Pulmonary artery endothelial cell (primary cell): Measurements from ENCODE around the gene RDH14. TPM values are rescaled to one million over a fixed set of nuclear protein-coding genes. Genes with fewer than 3 reads are reported as not detected.
A peak's percentile ranks its signal among the peaks of the same experiment; 100 is the strongest.

ENCODE experiments used
- DNase-seq: peaks from one replicate; pipeline ENCODE4 v3.0.0-alpha.2; 2011; ENCODE audit warnings: low read depth, low spot score
- total RNA-seq: library from RNA; depleted of rRNA; stranded (reverse); fragments of >200 nt; gene quantifications from 2 replicates; pipeline ENCODE4 v1.2.3, GENCODE V29; 2014

Gene RDH14
- total RNA-seq, 1 donor from 2014 or later, result 22.4 TPM

GRCh38 chr2:18522484-18523146 lies 37.8 kb downstream of the RDH14 start:
- DNase-seq, result no peak

DNA sequence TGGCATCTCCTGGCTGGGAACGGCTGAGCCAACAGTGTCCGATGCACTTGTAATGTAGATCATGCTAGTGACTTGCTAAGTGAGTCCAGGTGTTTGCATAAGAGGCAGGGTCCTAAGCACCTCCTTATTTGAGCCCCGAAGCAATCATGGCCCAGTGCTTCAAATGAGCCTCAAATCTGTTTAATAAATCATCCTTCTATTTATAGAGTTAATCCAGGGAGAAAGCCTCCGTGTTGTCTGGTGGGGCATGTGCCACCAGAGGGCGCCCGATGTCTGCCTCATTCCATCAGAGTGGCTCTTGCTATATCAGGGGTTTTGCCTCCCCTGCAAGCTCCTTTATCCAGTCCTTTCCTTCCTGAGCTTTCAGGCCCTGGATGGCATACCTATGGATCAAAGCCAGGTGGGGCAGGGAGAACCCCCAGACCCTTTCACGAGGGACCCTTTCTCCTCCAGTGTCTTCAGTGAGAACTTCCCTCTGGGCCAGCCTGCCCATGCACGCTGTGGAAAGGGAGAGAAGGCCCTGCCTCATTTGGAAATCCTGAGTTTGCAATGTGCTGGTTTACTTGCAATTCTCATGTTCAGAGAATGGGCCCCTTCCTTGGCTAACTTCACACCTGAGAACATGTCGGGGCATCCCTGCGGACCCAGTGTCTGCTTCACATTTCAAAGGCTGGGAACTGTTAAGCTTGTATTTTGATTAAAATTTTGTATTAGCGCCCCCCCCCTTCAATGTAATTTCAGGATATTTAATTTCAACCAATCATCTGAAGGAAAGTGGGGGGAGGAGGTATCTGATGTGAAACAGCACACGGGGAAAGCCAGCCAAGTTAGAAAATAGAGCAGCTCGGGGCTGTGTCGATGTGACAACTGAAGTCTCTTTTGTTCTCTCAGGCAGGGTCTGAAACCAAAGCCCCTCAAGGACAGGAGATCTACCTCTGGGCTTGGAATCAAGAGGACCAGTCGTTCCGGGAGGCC lies 39.7 kb downstream of the RDH14 start:
- DNase-seq, result peak; percentile 17

GRCh38 chr2:18519914-18520450 lies 40.5 kb downstream of the RDH14 start:
- no peak for DNase-seq

GRCh38 chr2:18518116-18519111 lies 42.0 kb downstream of the RDH14 start:
- no peak for DNase-seq

- no peak for DNase-seq
Observed at GRCh38 chr2:18517386-18517785, 43.1 kb downstream of the RDH14 start.

DNA sequence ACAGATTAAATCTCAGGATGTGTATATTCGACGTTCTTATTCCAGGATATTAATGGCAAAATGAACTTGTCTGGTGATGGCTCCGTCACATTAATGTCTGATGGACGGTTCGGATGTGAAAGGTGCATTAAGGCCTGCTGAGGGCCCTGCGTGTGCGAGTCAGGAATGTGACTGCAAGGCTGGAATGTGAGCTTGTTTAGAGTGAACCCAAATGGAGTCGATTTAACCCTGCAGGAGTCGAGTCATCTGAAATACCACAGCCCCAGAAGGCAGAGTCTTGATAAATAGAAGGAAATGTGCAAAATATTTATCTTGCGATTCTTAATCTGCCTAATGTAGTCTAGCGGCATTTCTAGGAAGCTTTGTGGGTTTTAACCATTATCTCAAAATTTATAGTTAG lies 44.3 kb downstream of the RDH14 start:
- DNase-seq, result no peak

- no peak for DNase-seq
Observed at GRCh38 chr2:18514526-18515461, 45.7 kb downstream of the RDH14 start.

DNA sequence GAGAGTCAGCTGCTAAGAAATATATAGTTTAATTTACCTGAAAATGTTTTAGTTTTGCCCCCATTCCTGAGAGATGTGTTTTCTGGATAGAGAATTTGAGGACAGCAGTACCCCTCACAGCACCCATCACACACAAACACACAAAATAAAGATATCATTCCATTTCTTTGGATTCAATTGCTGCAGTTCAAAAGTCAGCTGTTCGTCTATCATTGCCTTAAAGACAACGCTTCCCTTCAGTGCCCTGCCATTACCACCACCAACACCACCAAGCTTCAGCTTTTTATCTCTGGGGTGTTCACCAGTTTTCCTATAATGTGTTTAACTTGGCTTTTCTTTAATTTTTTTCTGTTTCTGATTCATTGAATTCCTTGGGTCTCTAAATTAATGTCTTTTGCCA lies 49.7 kb downstream of the RDH14 start:
- DNase-seq, result no peak

DNA sequence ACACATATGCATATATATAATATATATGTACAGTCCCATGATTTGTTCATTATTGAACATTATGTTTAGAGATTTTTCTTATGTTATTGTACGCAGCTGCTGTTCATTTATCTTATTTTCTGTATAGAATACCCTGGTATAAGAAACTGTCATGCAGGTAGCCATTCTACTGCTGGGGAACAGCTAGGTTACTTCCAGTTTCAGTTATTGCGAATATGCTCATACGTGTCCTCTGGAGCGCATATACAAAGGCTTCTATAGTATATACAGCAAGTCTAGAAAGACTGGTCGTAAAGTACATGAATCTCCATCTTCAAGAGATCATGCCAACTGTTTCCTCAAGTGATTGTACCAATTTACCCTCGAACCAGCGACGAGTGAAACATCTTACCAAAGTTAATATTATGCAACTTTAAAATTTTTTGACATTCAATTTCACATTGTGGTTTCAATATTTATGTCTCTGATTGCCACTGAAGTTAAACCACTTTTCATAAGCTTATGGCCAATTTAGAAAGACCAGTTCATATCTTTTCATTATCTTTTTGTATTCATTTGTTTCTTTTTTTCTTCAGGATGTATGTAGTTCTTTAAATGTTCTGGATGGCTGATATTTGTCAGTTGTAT lies 53.5 kb downstream of the RDH14 start:
- no peak for DNase-seq

DNA sequence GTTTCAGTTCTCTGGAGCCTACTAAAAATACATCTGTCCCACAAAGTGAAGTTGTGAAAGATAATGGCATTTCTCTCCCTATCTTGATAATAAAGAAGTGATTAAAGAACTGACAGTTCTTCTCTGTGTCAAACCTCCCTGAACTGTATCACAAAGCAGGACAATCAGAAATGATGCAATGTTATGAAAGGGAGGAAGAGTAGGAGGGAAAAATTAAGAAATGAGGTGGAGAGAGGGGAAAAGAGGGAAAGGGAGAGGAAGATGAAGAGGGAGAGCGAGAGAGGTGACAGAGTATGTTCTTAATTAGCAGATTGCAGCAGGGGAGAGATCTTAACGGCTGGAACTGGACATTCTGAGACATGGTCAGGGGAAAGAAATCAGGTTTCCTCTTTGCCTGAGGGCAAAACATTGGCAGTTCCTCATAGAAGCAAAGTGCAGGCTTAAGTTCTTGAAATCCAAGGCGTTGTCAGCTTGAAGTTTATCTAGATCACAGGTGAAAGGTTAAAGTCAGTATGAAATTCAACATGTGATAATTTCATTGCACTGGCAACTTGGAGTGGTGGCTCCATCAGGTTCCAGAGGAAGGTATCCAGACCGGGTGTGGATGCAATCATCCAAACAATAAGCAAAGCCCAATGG lies 54.6 kb downstream of the RDH14 start:
- DNase-seq, result no peak

Other genes starting within 250 kb of the RDH14 start
- not detected in 2 replicates for gene NT5C1B, start 28.9 kb upstream of the RDH14 start, total RNA-seq